T-helper 1 cell treated with Interleukin-12 subunit alpha and Interleukin-12 subunit beta and Interleukin-4 antibody, amounts not matched to agents 30 ng/mL and 1 ng/mL, for 36 hours (primary cell): ENCODE measurements around the gene ZNF214. TPM values are rescaled to one million over a fixed set of nuclear protein-coding genes. Genes with fewer than 3 reads are reported as not detected.

Experiments
- intact Hi-C: fragments of 100-400 bp; cut with micrococcal nuclease; formaldehyde crosslinking; loops from one replicate; pipeline ENCODE4 v1.15.1; 2024
- total RNA-seq: library from RNA; stranded (reverse); gene quantifications from 2 replicates; pipeline ENCODE4 v1.2.3, GENCODE V29; 2022

The ZNF214 gene
- total RNA-seq: not detected in 2 replicates

GRCh38 chr11:7020183-7020917 lies at the start of gene ZNF214, which contains the start of gene NLRP14:
Gene ZNF214 (minus strand): TSS chr11:7020346. CDS start chr11:7002835, 17,511 bp downstream.
Gene NLRP14 (plus strand): TSS chr11:7020479. CDS start chr11:7038587, 18,108 bp downstream.
- intact Hi-C loops: no loop called here

- intact Hi-C loops: no loop called here
These were observed 42.4 kb upstream of the ZNF214 start for GRCh38 chr11:7062534-7062933.

- intact Hi-C loops: no loop called here
These were observed 40.7 kb upstream of the ZNF214 start for GRCh38 chr11:7060868-7061267.

DNA sequence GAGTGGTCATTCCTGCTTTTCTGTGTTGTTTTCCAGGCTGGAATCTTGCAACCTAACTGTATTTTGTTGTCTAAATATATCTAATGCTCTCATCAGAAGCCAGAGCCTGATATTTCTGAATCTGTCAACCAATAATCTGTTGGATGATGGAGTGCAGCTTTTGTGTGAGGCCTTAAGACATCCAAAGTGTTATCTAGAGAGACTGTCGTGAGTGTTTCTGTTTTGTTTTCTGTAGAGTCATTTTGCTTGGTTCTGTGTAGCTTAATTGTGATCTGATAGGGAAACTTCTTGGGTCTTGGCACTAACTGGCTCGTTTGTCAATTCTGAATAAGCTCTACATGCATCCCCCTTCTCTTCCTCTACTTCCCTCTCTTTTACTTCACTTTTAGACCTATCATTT lies 37.5 kb upstream of the ZNF214 start:
- intact Hi-C loops: no loop called here

DNA sequence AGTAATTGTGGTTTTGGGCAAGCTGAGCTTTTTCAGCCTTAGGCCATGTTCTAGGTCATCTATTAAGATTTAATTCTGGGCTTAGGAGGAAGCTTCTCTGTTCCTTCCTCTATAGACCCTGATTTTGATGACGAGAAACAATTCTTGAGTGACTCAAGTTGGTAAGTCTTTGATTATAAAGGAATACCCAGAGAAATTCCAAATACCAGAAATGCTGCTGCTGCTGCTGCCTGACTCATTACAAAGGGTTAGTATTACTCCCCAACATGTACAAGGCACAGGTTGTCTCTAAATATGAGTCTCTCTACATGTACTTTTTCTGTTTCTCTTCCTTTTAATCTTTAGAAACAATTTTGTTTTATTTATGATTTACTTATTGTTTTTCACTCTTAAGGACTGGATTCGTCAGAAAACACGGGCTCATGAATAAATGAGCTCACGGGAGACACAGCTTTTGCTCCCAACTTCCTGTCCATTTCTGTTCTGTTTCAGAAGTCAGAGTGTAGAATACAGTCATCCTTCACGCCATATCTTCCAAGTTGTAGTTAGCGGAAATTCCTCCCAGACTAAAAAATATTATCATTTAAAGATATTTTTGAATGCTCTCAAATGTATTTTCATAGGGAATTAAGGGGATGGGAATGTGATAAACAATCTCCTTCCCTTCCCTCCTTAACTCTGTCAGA lies 36.8 kb upstream of the ZNF214 start:
- intact Hi-C loops: no loop called here

- intact Hi-C loops: no loop called here
These were observed 30.0 kb upstream of the ZNF214 start for GRCh38 chr11:7050191-7050590.

- intact Hi-C loops: no loop called here
These were observed 26.5 kb upstream of the ZNF214 start for GRCh38 chr11:7046474-7047175.

DNA sequence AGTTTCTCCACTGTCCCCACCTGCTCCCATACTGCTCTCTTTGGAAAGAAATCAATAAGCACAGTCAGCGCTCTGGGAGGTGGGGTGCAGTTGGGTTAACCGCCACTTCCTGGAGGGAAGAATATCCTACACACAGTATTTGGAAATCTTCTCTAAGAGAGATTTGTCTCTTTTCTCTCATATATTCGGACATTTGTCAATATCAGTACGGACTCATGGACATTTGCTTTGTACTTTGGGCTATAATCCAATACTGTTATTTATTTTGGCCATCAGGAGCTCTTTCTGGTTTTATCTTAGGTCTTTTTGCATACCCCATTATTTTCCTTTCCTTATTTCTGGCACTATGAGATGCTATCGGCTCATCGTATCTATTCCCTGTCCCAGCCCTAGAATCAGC lies 13.9 kb upstream of the ZNF214 start:
- intact Hi-C loops: no loop called here

DNA sequence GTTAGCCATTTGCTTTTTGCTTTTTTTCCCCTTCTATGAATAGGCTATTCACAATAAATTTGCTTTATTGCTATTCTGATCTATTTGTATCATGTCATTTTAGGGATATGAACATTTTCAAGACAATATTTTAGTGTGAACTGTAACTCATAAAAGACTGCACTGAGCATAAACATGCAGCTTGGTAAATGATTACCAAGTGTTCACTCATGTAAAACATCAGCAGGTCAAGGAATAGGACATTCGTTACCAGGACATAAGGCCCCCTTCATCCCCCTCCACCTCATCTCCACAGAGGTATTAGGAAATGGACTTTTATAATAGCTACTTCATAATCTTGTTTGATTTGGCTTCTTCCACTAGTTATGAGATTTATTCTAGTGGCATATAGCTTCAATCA lies 12.5 kb upstream of the ZNF214 start:
- intact Hi-C loops: no loop called here

DNA sequence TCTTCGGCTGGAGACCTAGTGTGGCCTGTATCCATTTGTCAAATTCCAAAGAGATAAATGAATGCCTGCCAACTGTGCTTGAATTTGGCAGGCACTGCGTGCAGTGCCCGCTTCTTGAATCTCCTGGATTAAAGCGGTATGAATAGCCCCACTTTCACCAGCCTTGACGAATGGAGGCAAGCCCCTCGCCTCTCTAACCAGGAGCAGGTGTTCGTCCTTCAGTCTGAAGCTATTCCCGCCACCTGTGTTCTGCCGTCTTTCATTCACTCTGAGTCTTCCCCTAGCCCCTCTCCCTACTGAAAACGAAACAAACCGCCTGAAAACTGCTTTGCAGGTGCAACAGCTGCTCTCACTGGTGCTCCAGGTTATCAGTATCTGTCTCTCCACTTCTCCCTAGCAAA lies 11.3 kb upstream of the ZNF214 start:
- intact Hi-C loops: no loop called here

DNA sequence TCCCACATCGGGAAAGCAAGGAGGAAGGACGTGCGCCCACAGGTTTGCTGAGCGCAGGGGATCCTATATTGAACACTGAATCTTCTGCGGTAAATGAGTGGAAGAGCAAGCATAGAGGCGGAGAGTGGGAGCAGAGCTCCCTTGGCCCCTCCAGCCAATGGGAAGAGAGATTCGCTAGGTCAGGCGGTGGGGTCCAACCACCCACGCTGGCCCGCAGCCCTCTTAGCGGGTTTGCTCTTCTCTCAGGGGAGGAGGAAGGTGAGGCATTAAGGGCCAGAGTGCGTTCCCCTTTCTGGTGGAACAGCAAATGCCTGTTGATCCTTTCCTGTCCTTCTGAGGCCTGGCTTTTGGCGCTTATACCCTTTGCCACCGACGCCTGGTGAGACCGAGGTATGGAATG lies 10.7 kb upstream of the ZNF214 start:
- intact Hi-C loops: no loop called here

GRCh38 chr11:7028141-7028540 lies 8.0 kb upstream of the ZNF214 start:
- intact Hi-C loops: no loop called here

DNA sequence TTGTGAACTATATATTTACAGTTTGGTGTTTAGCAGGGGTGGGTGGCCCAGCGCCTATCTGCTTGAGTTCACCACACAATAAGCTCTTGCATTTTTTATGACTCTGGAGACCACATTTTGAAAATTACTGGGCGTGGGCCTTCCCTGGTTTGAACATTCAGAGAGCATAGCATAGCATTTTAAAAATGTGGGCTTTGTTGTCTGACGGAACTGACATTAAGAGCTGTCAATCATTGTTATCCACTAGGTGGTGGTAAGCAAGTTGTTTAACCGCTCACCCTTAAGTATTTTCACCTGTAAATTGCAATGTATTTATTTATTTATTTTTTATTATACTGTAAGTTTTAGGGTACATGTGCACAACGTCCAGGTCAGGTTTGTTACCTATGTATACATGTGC lies 1.2 kb upstream of the ZNF214 start:
- intact Hi-C loops: no loop called here

DNA sequence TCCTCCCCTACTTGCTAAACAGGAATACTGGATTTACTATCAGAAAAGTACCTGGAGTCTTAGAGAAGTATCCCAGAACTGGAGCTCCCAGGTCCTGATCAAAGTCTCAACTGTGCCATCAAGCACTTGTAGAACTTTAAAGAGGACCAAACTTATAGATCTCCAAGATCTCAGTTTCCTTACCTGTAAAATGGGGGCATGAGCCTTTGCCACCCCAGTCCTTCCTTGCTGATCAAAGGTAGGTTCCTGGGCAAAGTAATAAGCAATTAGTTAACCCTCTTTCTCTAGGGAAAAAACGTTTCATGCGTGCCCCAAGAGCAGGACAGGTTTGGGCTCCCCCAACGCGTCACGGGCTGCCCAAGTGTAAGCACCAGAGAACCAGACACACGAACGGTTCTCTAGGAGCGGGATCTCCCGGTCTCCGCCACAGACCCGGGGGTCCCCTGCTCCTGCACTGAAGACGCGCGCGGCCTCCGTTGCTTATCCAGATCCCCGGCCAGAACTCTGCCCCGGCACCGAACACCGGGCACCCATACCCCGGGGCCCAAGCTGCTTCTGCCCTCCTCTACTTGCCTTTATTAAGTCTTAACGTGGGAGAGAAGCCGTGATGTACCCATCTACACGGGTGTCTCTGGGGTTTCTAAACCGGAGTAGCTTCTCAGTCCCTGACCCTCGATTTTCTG lies 505 bp downstream of the ZNF214 start:
- intact Hi-C loops: no loop called here

DNA sequence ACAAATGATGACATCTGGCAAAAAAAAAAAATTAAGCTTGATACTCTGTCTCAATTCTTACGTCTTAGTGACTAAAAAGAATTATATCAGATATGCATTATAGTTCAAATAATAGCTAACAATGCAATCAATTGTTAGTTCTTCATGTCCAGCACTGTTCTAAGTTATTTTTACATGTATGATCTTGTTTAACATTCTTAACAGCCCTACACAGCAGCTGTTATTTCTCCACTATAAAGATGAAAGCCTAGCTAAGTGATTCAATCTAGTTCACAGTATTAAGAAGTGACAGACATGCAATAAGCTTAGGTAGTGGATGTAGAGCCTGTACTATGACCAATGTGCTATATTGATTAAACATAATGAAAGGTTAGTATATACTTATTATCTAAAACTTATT lies 4.1 kb downstream of the ZNF214 start:
- intact Hi-C loops: no loop called here

GRCh38 chr11:7014118-7014517 lies 6.0 kb downstream of the ZNF214 start:
- intact Hi-C loops: no loop called here

DNA sequence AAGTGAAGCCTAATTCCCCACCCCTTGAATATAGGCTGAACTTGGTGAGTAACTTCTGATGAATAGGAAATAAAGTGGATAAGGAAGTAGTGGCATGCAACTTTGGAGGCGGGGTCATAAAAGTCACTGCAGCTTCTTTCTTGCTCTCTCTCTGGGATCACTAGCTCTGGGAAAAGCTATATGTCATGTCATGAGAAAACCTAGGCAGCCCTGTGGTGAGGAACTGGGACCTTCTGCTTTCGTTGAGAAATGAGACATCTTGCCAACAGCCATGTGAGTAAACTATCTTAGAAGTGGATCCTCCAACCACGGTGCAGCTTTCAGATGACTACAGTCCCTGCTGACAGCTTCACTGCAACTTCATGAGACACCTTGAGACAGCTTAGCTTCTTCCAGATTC lies 15.7 kb downstream of the ZNF214 start:
- intact Hi-C loops: no loop called here

DNA sequence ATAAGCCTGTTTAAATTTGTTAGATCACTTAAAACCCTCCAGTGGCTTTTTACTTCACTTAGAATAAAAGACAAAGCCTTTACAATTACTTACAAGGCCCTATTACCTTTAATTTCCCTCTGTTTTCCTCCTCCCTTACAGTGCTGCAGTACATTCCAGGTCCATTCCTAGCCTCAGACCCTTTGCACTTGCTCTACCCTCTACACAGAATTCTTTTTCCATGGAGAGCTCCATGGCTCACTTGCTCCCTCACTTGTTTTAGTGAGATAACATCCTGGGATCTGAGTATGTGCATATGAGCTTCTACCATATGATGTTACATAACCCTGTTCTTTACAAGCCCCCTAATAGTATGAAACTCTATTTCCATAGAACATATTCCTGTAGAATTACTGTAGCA lies 24.4 kb downstream of the ZNF214 start:
- intact Hi-C loops: no loop called here

DNA sequence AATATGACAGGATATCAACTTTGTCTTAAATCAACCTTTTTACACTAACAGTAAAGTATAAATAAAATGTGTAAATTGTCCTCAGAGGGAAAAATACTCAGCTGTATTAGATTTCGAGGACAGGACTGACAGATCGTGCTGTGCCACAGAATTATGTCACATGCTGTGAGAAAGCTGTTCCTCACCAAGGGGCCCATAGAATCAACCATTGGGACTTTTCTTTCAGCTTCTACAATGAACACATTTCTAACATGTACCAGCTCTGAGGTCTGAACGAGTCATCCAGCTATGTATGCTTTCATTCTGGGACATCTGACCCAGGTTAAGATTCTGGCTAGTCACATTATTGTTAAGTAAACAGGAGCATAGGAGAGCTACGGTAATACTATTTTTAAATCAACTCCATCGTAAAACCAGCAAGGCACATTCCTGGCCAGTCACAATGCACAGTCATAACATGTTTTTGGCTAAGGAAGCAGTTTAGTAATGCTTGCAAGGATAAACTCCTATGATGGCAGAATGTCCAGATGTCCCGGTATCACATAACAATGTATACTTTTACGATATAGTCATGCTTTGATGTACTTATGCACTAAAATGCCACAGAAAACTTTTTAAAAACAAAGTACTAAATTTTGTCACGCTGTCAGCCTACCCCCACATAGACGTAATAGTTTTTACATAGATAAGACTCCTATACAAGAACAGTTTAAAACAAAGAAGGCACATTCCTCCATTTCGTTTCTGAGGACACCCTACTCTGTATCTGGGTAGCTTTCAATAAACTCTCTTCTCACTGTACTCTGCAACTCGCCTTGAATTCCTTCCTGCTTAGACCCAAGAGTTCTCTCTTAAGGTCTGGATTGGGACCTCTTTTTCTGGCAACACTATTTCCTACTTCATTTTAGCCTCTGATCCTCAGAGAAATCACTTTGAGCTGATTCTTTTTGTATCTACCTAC lies 27.4 kb downstream of the ZNF214 start:
- intact Hi-C loops: no loop called here

GRCh38 chr11:6992026-6992425 lies 28.1 kb downstream of the ZNF214 start:
- intact Hi-C loops: no loop called here

- intact Hi-C loops: no loop called here
These were observed 28.9 kb downstream of the ZNF214 start for GRCh38 chr11:6991227-6991626.
